Nephron progenitor cell (in vitro differentiated cells): ENCODE results near the gene MGRN1.
"Not testable (repeated sequence)": the region's sequence is repeated elsewhere in the genome, so short reads cannot be mapped to it uniquely, and the experiment has no call there.

ENCODE experiments used
- DNase-seq: peaks from one replicate; pipeline ENCODE4 v3.0.0; 2021
- H3K27ac Mint-ChIP-seq: 2 replicates; pipeline ENCODE4 v1.8.0; 2021; ENCODE audit warnings: mild to moderate bottlenecking, moderate library complexity, mixed read lengths
- H3K27me3 Mint-ChIP-seq: 2 replicates; pipeline ENCODE4 v1.8.0; 2021; ENCODE audit warnings: mild to moderate bottlenecking, low read depth, mixed read lengths; ENCODE audit not compliant: poor library complexity
- H3K36me3 Mint-ChIP-seq: 2 replicates; pipeline ENCODE4 v1.8.0; 2021; ENCODE audit warnings: low read depth, mixed read lengths
- H3K4me1 Mint-ChIP-seq: 2 replicates; pipeline ENCODE4 v1.8.0; 2021; ENCODE audit warnings: mixed read lengths
- H3K4me3 Mint-ChIP-seq: 2 replicates; pipeline ENCODE4 v1.8.0; 2021; ENCODE audit warnings: mild to moderate bottlenecking, moderate library complexity, mixed read lengths
- H3K9me3 Mint-ChIP-seq: 2 replicates; pipeline ENCODE4 v1.8.0; 2021; ENCODE audit warnings: mild to moderate bottlenecking, moderate library complexity, mixed read lengths
- CTCF ChIP-seq: fragments of 200-600 bp; sonication (generic); IDR thresholded peaks from 2 replicates; pipeline ENCODE4 v1.5.0; 2021; ENCODE audit warnings: antibody characterized with exemption

MGRN1 gene

GRCh38 chr16:4737545-4737944, 112.9 kb downstream of the MGRN1 start:
- Mint-ChIP-seq H3K4me1 (peaks cover 25% of the 10 kb centered on the region), H3K4me3 (no peak overlapping the region), H3K9me3 (no peaks in the 10 kb centered on the region), H3K36me3 (no peaks in the 10 kb centered on the region), H3K27me3 (peaks cover 17% of the 10 kb centered on the region), H3K27ac (no peak overlapping the region)
- no peak for TF ChIP-seq CTCF
- no peak for DNase-seq

DNA sequence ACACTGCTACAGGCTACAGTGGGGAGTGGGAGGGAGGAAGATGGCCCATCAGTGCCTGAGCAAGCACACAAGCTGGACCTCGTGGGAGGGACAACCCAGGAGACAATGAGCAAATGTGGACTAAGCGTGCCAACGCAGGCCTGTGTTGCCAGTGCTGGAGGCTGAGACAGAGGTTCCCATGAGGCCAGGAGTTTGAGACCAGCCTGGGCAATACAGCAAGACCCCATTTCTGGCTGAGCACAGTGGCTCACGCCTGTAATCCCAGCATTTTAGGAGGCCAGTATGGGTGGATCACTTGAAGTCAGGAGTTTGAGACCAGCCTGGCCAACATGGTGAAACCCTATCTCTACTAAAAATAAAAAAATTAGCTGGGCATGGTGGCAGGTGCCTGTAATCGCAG, 113.7 kb downstream of the MGRN1 start:
- not testable (repeated sequence) for DNase-seq, H3K36me3 Mint-ChIP-seq, H3K4me3 Mint-ChIP-seq, H3K9me3 Mint-ChIP-seq, H3K27ac Mint-ChIP-seq
- Mint-ChIP-seq H3K27me3 (peaks cover 20% of the 10 kb centered on the region), H3K4me1 (peaks cover 21% of the 10 kb centered on the region)
